BLaER1 (cell line): ENCODE measurements around the gene OR2M7.
"Not testable (repeated sequence)": the region's sequence is repeated elsewhere in the genome, so short reads cannot be mapped to it uniquely, and the experiment has no call there.

ENCODE experiments used
- H3K27ac ChIP-seq: shearing (Covaris generic); formaldehyde crosslinking; 2 replicates; pipeline ENCODE4 v1.8.1; 2022
- H3K27me3 ChIP-seq: shearing (Covaris generic); formaldehyde crosslinking; 2 replicates; pipeline ENCODE4 v1.8.1; 2022
- H3K36me3 ChIP-seq: shearing (Covaris generic); formaldehyde crosslinking; 2 replicates; pipeline ENCODE4 v1.8.1; 2022
- H3K4me1 ChIP-seq: shearing (Covaris generic); formaldehyde crosslinking; 2 replicates; pipeline ENCODE4 v1.8.1; 2022
- H3K4me2 ChIP-seq: shearing (Covaris generic); formaldehyde crosslinking; 2 replicates; pipeline ENCODE4 v1.8.1; 2022
- H3K4me3 ChIP-seq: shearing (Covaris generic); formaldehyde crosslinking; 2 replicates; pipeline ENCODE4 v1.8.1; 2022
- H3K9ac ChIP-seq: shearing (Covaris generic); formaldehyde crosslinking; 2 replicates; pipeline ENCODE4 v1.8.1; 2022
- H3K9me3 ChIP-seq: shearing (Covaris generic); formaldehyde crosslinking; 2 replicates; pipeline ENCODE4 v1.8.1; 2022
- H4K20me1 ChIP-seq: shearing (Covaris generic); formaldehyde crosslinking; 2 replicates; pipeline ENCODE4 v1.8.1; 2022
- Cebpa-rat ChIP-seq: shearing (Covaris generic); IDR thresholded peaks from 2 replicates; pipeline ENCODE4 v1.8.1; 2022

Gene OR2M7

GRCh38 chr1:248306103-248306502, 18.3 kb downstream of the OR2M7 start:
- no peaks in the 10 kb centered on the region for H3K36me3 ChIP-seq
- no peaks in the 10 kb centered on the region for H4K20me1 ChIP-seq
- H3K4me1 ChIP-seq: no peaks in the 10 kb centered on the region
- TF ChIP-seq Cebpa-rat: no peak
- H3K27ac ChIP-seq: no peak overlapping the region
- H3K4me2 ChIP-seq: no peak overlapping the region
- no peak overlapping the region for H3K9ac ChIP-seq
- H3K27me3 ChIP-seq: no peaks in the 10 kb centered on the region
- H3K9me3 ChIP-seq: no peaks in the 10 kb centered on the region; the same call in 1 of the 2 replicates
- no peak overlapping the region for H3K4me3 ChIP-seq

- not testable (repeated sequence) for H3K27ac ChIP-seq, H3K9ac ChIP-seq, H4K20me1 ChIP-seq, H3K4me2 ChIP-seq, H3K36me3 ChIP-seq, H3K4me1 ChIP-seq, H3K27me3 ChIP-seq, H3K4me3 ChIP-seq, H3K9me3 ChIP-seq
Observed at GRCh38 chr1:248305672-248306071, 18.7 kb downstream of the OR2M7 start.

- Histone ChIP-seq H3K27me3 (no peaks in the 10 kb centered on the region), H3K36me3 (no peaks in the 10 kb centered on the region), H3K27ac (no peak within 1 kb of the TSS), H4K20me1 (no peaks in the 10 kb centered on the region), H3K9me3 (no peaks in the 10 kb centered on the region; the same call in 1 of the 2 replicates), H3K4me2 (no peak within 1 kb of the TSS), H3K4me1 (no peaks in the 10 kb centered on the region), H3K9ac (no peak within 1 kb of the TSS), H3K4me3 (no peak within 1 kb of the TSS)
- no peak for TF ChIP-seq Cebpa-rat
Observed at GRCh38 chr1:248303324-248303723, 21.0 kb downstream of the OR2M7 start, which contains the start of gene OR2T12. Gene OR2T12, minus strand, starts transcription at chr1:248303424. Its CDS starts 7,846 bp downstream, at chr1:248295578.

DNA sequence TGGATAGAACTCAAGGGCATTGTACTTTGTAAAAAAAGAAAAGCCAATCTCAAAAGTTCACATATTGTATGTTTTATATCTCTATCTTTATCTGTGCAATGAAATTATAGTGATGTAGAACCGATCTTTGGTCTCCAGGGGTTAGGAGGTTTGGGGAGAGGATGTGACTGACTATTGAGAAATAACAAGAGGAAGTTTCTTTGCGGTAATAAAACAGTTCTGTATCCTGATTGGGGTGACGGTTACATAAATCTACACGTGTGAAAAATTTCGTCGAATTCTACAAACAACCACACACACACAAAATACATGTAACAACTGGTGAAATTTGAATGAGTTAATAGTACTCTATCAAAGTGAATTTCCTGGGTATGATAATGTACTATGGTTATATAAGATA, 36.0 kb downstream of the OR2M7 start:
- H3K9me3 ChIP-seq: peaks cover 15% of the 10 kb centered on the region
- peaks cover 17% of the 10 kb centered on the region for H3K4me1 ChIP-seq
- H3K27ac ChIP-seq: peak overlapping the region; percentile 63
- no peaks in the 10 kb centered on the region for H3K36me3 ChIP-seq
- H3K4me2 ChIP-seq: peak overlapping the region; percentile 57
- H3K27me3 ChIP-seq: no peaks in the 10 kb centered on the region
- no peaks in the 10 kb centered on the region for H4K20me1 ChIP-seq
- TF ChIP-seq Cebpa-rat: peak; percentile 49; the same call in 1 of the 2 replicates
- no peak overlapping the region for H3K4me3 ChIP-seq
- no peak overlapping the region for H3K9ac ChIP-seq

DNA sequence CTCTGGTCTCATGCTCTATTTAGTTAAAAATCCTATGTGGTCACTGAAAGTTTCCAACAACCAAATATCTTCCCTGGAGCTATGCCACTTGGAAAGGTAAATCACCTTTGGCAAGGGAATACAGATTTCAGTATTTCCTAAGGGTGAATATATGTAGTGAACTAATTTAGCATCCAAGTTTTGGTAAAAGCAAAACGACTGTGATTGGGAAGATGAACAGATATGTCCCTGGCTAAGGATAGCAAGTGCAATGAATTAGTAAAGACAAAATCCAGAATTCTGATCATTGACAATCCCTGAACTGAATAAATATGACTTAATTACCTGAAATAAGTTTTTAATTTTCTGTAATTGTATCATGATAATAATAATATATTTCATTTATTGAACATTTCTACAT, 46.5 kb downstream of the OR2M7 start, which contains the start of gene OR2T33:
Gene OR2T33 (minus strand): TSS at position 101 of the 400 bp plus-strand sequence. CDS start 4,162 bp downstream, outside the sequence.
- Histone ChIP-seq H3K4me3 (no peak within 1 kb of the TSS), H3K36me3 (no peaks in the 10 kb centered on the region), H3K27me3 (no peaks in the 10 kb centered on the region), H3K9me3 (peaks cover 5% of the 10 kb centered on the region), H3K9ac (no peak within 1 kb of the TSS), H3K4me2 (no peak within 1 kb of the TSS), H3K27ac (no peak within 1 kb of the TSS), H4K20me1 (no peaks in the 10 kb centered on the region), H3K4me1 (peaks cover 18% of the 10 kb centered on the region)
- TF ChIP-seq Cebpa-rat: no peak
